Measurements from ENCODE around the gene RAP1A.
"Not testable (repeated sequence)": the region's sequence is repeated elsewhere in the genome, so short reads cannot be mapped to it uniquely, and the experiment has no call there.

The RAP1A gene

GRCh38 chr1:111629190-111629954 lies 9.8 kb downstream of the RAP1A start:
- no peak for TF ChIP-seq CTCF (conservative IDR thresholded peaks at IDR 0.05; ENCODE audit: low read depth, low read length)
- DNase-seq (ENCODE audit: low read depth), result no peak
- H3K4me3 ChIP-seq (ENCODE audit: low read length), result no peak overlapping the region

GRCh38 chr1:111630567-111630966 lies 11.0 kb downstream of the RAP1A start:
- DNase-seq (ENCODE audit: low read depth), result no peak
- TF ChIP-seq CTCF (conservative IDR thresholded peaks at IDR 0.05; ENCODE audit: low read depth, low read length), result no peak
- no peak overlapping the region for H3K4me3 ChIP-seq (ENCODE audit: low read length)

GRCh38 chr1:111631502-111631901 lies 11.9 kb downstream of the RAP1A start:
- no peak for DNase-seq (ENCODE audit: low read depth)
- H3K4me3 ChIP-seq (ENCODE audit: low read length), result no peak overlapping the region
- no peak for TF ChIP-seq CTCF (conservative IDR thresholded peaks at IDR 0.05; ENCODE audit: low read depth, low read length)

GRCh38 chr1:111632771-111633170 lies 13.2 kb downstream of the RAP1A start:
- DNase-seq (ENCODE audit: low read depth); H3K4me3 ChIP-seq (ENCODE audit: low read length): not testable (repeated sequence)

GRCh38 chr1:111633736-111634247 lies 14.2 kb downstream of the RAP1A start:
- TF ChIP-seq CTCF (conservative IDR thresholded peaks at IDR 0.05; ENCODE audit: low read depth, low read length), result no peak
- no peak overlapping the region for H3K4me3 ChIP-seq (ENCODE audit: low read length)
- DNase-seq (ENCODE audit: low read depth), result no peak

GRCh38 chr1:111635324-111636009 lies 15.9 kb downstream of the RAP1A start:
- no peak for TF ChIP-seq CTCF (conservative IDR thresholded peaks at IDR 0.05; ENCODE audit: low read depth, low read length)
- H3K4me3 ChIP-seq (ENCODE audit: low read length), result no peak overlapping the region
- no peak for DNase-seq (ENCODE audit: low read depth)

GRCh38 chr1:111638320-111638719 lies 18.7 kb downstream of the RAP1A start:
- no peak for TF ChIP-seq CTCF (conservative IDR thresholded peaks at IDR 0.05; ENCODE audit: low read depth, low read length)
- no peak for DNase-seq (ENCODE audit: low read depth)
- H3K4me3 ChIP-seq (ENCODE audit: low read length), result no peak overlapping the region
